CD4-positive, alpha-beta memory T cell (primary cell): ENCODE data around the gene OTUB2. TPM values are rescaled to one million over a fixed set of nuclear protein-coding genes. Genes with fewer than 3 reads are reported as not detected.

Experiments
- CTCF ChIA-PET: fragments of 350-600 bp; sonication (Branson Sonifier 250); formaldehyde crosslinking; loops from one replicate; lab custom pipeline; 2021; ENCODE audit warnings: inconsistent platforms; ENCODE audit not compliant: partially characterized antibody; lab: Charles Lee
- POLR2A ChIA-PET: fragments of 350-600 bp; sonication (Branson Sonifier 250); formaldehyde crosslinking; loops from one replicate; lab custom pipeline; 2021; ENCODE audit not compliant: partially characterized antibody; lab: Charles Lee
- DNase-seq, 5 donors: peaks; one replicate each; pipeline versions ENCODE4 v3.0.0 to v3.0.0-alpha.2; 2020 to 2022; ENCODE audit warnings: mixed read lengths in 1 of 5
- H3K27ac ChIP-seq: one replicate; pipeline ENCODE4 v1.7.0; 2013; ENCODE audit warnings: low read depth, low read length
- H3K27me3 ChIP-seq: 2 replicates; pipeline ENCODE4 v1.7.0; 2013; ENCODE audit warnings: mild to moderate bottlenecking, low read length, moderate library complexity; ENCODE audit not compliant: insufficient read depth
- H3K36me3 ChIP-seq: 2 replicates; pipeline ENCODE4 v1.7.0; 2013; ENCODE audit warnings: mild to moderate bottlenecking, low read length, moderate library complexity; ENCODE audit not compliant: insufficient read depth
- H3K4me1 ChIP-seq: 2 replicates; pipeline ENCODE4 v1.7.0; 2013; ENCODE audit warnings: mild to moderate bottlenecking, low read length, moderate library complexity; ENCODE audit not compliant: insufficient read depth
- H3K4me3 ChIP-seq, 2 donors: one replicate each; pipeline ENCODE4 v1.7.0; 2013; ENCODE audit warnings: low read length in 2 of 2, mild to moderate bottlenecking in 1 of 2
- H3K9me3 ChIP-seq, 2 donors: one replicate each; pipeline ENCODE4 v1.7.0; 2013; ENCODE audit warnings: low read length in 2 of 2, control low read depth in 1 of 2; ENCODE audit not compliant: control insufficient read depth in 1 of 2
- H3K27ac Mint-ChIP-seq, 7 donors: one replicate each; pipeline ENCODE4 v1.8.0; 2020 to 2021; ENCODE audit warnings: mixed read lengths in 7 of 7, mild to moderate bottlenecking in 6 of 7, inconsistent platforms in 3 of 7, moderate library complexity in 3 of 7
- H3K27me3 Mint-ChIP-seq, 2 donors: one replicate each; pipeline ENCODE4 v1.8.0; 2020 to 2021; ENCODE audit warnings: mixed read lengths in 2 of 2
- H3K36me3 Mint-ChIP-seq, 2 donors: one replicate each; pipeline ENCODE4 v1.8.0; 2020 to 2021; ENCODE audit warnings: mixed read lengths in 2 of 2, inconsistent platforms in 1 of 2, mild to moderate bottlenecking in 1 of 2
- H3K4me1 Mint-ChIP-seq, 4 donors: one replicate each; pipeline ENCODE4 v1.8.0; 2020 to 2021; ENCODE audit warnings: mixed read lengths in 4 of 4, mild to moderate bottlenecking in 1 of 4
- H3K4me3 Mint-ChIP-seq, 8 donors: one replicate each; pipeline ENCODE4 v1.8.0; 2020 to 2021; ENCODE audit warnings: mixed read lengths in 8 of 8, mild to moderate bottlenecking in 7 of 8, moderate library complexity in 6 of 8, inconsistent platforms in 3 of 8
- H3K9me3 Mint-ChIP-seq, 8 donors: one replicate each; pipeline ENCODE4 v1.8.0; 2020 to 2021; ENCODE audit warnings: mixed read lengths in 8 of 8, mild to moderate bottlenecking in 5 of 8, inconsistent platforms in 3 of 8, moderate library complexity in 1 of 8
- intact Hi-C: fragments of 100-400 bp; cut with micrococcal nuclease; formaldehyde crosslinking; loops from one replicate; pipeline ENCODE4 v1.15.1; 2023
- polyA plus RNA-seq, 2 donors: library from polyadenylated mRNA; unstranded; fragments of 300-500 nt; fragmentation: Illumina TruSeq; gene quantifications; one replicate each; pipeline ENCODE4 v1.2.3, GENCODE V29; 2021
- total RNA-seq, 2 experiments: library from RNA; stranded (reverse); gene quantifications; one replicate each; pipeline ENCODE4 v1.2.3, GENCODE V29; 2021

Gene OTUB2
- total and polyA plus RNA-seq, 4 experiments from 2014 or later = 0.19 to 1.1 (median 0.54) TPM

DNA sequence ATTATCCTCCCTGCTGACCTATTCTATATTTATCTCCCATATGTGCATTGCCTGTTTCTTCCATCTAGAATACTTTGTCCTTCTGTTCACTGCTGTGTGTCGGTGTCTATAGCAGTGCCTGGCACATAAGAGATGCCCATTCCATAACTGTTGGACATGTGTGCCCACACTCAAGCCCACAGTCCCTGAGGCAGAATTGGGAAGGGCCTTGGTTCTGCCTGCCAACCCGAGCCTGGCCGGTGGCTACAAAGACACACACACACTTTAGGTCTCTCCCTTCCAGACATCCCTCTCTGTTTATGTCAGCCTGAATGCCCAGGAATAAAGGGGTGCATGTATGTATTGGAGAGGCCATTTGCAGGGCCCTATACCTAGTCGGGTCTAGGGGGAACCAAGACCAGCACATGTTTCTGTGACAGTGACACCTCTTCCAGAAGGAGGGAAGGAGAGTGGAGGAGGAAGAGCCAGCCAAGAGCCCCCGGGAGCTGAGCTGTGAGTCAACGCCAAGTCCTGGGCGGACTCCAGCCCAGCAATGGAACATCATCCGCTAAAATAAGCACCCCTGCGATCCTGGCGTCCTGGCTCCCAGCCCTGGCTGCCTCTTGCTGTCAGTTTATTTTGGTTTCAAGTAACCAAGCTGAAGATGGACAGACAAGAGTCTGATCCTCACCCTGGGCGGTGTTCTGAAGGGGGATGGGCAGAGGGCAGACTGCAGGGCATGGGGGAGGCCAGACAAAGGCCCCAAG lies 45.5 kb upstream of the OTUB2 start:
- Mint-ChIP-seq H3K36me3 (peaks cover 6 to 7% of the 10 kb centered on the region in 2 donors), H3K27me3 (no peaks in the 10 kb centered on the region), H3K9me3 (peaks cover 3 to 22% (median 14%) of the 10 kb centered on the region in 8 donors), H3K27ac (peak overlapping the region in 1 of 7 donors; percentile 28), H3K4me3 (no peak overlapping the region), H3K4me1 (peaks cover 38 to 54% (median 42%) of the 10 kb centered on the region in 4 donors)
- H3K9me3 ChIP-seq = peaks cover 3 to 10% of the 10 kb centered on the region in 2 donors
- no peak overlapping the region for H3K4me3 ChIP-seq
- ChIA-PET POLR2A (interaction anchor here (0.9 to 18.4 kb wide), 2 partner anchors 11 to 22 kb away, joined by 4 to 469 read pairs; no protein-coding TSS in a partner anchor), CTCF (interaction anchor here (4.1 to 39.2 kb wide), 3 partner anchors 9 to 31 kb away, joined by 30 to 1377 read pairs (median 32); no protein-coding TSS in a partner anchor)
- intact Hi-C loops = no loop called here
- peaks cover 53% of the 10 kb centered on the region for H3K4me1 ChIP-seq
- no peaks in the 10 kb centered on the region for H3K27me3 ChIP-seq
- H3K27ac ChIP-seq = no peak overlapping the region
- no peaks in the 10 kb centered on the region for H3K36me3 ChIP-seq
- DNase-seq = no peak

DNA sequence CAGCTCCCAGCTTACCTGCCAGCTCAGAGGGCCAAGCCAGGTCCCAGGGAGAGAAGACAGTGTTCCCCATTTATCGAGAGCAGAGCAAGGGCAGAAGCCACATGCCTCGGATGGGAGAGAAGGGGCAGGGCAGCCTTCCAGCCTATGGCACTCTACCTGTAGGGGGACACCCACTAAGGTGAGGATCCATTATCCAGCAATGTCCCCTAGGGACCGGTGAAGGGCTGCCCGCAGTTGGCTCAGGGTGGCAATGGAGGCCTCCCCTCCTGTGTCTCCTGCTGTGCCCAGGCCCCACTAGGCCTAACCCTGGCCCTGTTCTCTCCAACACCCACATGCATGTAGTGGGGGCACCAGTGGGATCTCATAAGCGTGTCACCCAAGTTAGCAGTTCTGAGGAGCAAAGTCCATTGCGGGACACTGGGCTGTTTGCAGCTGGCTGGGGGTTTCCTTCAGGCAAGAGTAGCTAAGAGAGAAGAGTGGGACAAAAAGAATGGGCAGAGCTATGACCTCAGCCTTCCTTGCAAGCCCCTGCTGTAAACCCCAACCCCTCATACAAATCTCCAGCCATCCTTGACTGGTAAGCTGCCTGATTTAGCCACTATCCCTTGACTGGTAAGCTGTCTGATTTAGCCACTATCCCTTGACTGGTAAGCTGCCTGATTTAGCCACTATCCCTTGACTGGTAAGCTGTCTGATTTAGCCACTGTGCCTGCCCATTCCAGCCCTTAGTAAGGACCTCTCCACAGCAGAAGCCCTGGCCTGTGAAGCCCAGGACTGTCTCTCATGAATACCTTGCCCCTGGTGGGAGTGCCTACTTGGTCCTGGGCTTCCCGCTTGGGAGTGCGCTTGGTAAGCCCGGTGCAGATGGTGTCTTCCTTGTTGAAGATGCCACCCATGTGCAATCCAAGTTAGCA lies 44.6 kb upstream of the OTUB2 start:
- Mint-ChIP-seq H3K36me3 (peaks cover 5 to 6% of the 10 kb centered on the region in 2 donors), H3K4me3 (no peak overlapping the region), H3K4me1 (peaks cover 29 to 47% (median 33%) of the 10 kb centered on the region in 4 donors), H3K27me3 (no peaks in the 10 kb centered on the region), H3K9me3 (peaks cover 3 to 21% (median 13%) of the 10 kb centered on the region in 8 donors), H3K27ac (no peak overlapping the region)
- intact Hi-C loops = no loop called here
- no peak for DNase-seq
- Histone ChIP-seq H3K27ac (no peak overlapping the region), H3K36me3 (no peaks in the 10 kb centered on the region), H3K4me3 (no peak overlapping the region), H3K4me1 (peaks cover 44% of the 10 kb centered on the region), H3K9me3 (peaks cover 3 to 10% of the 10 kb centered on the region in 2 donors), H3K27me3 (no peaks in the 10 kb centered on the region)
- CTCF ChIA-PET = interaction anchor here (1.2 to 39.2 kb wide), 6 partner anchors 10 to 155 kb away, joined by 3 to 1377 read pairs (median 18); no protein-coding TSS in a partner anchor
- POLR2A ChIA-PET = interaction anchor here (0.9 to 18.4 kb wide), 4 partner anchors 10 to 41 kb away, joined by 3 to 469 read pairs (median 6); no protein-coding TSS in a partner anchor

DNA sequence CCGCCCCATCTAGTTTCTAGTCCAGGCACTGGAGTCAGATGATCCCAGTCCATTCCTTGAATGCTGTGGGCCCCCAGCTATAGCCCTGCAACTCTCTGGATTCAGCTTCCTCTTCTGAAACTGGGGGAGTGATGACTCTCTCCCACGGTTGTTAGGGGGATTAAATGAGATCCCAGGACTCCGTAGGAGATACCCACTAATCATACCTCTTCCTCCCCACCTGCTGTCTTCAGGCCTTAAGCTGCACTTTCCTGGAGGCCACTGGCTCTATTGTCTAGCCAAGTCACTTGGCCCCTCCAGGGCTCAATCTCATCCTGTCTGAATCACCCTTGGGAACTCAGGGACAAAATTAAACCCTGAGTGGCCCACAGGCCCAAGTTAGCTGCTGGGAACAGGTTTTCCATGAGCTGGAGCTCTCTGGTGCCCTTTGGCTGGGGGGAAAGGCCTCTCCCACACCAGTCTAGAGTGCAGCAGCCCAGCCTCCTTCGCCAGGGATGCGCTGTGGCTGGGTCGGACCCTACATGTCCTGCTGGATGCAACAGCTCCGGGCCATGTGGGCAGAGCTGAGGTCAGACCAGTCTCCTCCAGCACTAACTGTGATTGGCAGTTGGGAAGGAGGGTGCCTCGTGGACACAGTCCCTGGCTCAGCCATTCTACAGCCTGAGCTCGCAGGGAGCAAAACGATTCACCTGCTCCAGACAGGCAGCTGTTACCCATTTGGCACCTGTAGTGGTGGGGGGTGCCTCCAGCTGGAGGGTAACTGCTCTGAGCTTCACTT lies 43.7 kb upstream of the OTUB2 start:
- CTCF ChIA-PET = interaction anchor here (1.2 to 39.2 kb wide), 7 partner anchors 11 to 154 kb away, joined by 3 to 1377 read pairs (median 7); partner anchors contain the start of gene CCDC197
- Histone ChIP-seq H3K27me3 (no peaks in the 10 kb centered on the region), H3K9me3 (peaks cover 1 to 7% of the 10 kb centered on the region in 2 donors), H3K4me1 (peaks cover 35% of the 10 kb centered on the region), H3K36me3 (no peaks in the 10 kb centered on the region), H3K27ac (no peak overlapping the region), H3K4me3 (no peak overlapping the region)
- H3K9me3 Mint-ChIP-seq = peaks cover 0 to 13% (median 7%) of the 10 kb centered on the region in 8 donors
- intact Hi-C loops = no loop called here
- no peak overlapping the region for H3K4me3 Mint-ChIP-seq
- no peak for DNase-seq
- peaks cover 0 to 5% of the 10 kb centered on the region in 2 donors for H3K36me3 Mint-ChIP-seq
- peaks cover 21 to 38% (median 25%) of the 10 kb centered on the region in 4 donors for H3K4me1 Mint-ChIP-seq
- POLR2A ChIA-PET = interaction anchor here (1.1 to 18.4 kb wide), 5 partner anchors 10 to 43 kb away, joined by 3 to 469 read pairs (median 7); no protein-coding TSS in a partner anchor
- H3K27ac Mint-ChIP-seq = no peak overlapping the region
- no peaks in the 10 kb centered on the region for H3K27me3 Mint-ChIP-seq

DNA sequence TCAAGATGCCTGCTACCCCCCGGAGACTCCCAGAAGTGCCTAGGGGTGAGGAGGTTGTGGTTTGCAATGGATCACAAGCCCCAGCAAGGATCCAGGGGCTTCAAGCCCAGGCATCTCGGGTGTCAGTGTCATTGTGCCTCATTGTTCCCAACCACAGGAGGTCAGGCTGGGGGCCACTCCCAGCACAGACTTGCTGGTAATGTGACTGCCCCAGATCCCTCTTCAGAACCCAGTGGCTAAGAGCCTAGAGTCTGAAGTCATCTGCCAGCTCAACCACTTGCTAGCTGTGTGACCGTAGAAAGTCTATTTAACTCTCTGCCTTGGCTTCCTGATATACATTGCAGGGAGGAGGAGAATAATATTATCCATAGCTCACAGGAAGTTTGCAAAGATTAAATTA lies 42.1 kb upstream of the OTUB2 start:
- Histone ChIP-seq H3K27ac (no peak overlapping the region), H3K9me3 (no peaks in the 10 kb centered on the region), H3K36me3 (no peaks in the 10 kb centered on the region), H3K27me3 (no peaks in the 10 kb centered on the region), H3K4me1 (peaks cover 19% of the 10 kb centered on the region), H3K4me3 (no peak overlapping the region)
- POLR2A ChIA-PET = interaction anchor here (1.6 to 18.4 kb wide), 2 partner anchors 25 to 44 kb away, joined by 7 to 469 read pairs; no protein-coding TSS in a partner anchor
- peaks cover 7 to 22% (median 9%) of the 10 kb centered on the region in 4 donors for H3K4me1 Mint-ChIP-seq
- H3K27me3 Mint-ChIP-seq = no peaks in the 10 kb centered on the region
- DNase-seq = no peak
- no peak overlapping the region for H3K27ac Mint-ChIP-seq
- H3K4me3 Mint-ChIP-seq = no peak overlapping the region
- H3K9me3 Mint-ChIP-seq = no peaks in the 10 kb centered on the region
- no peaks in the 10 kb centered on the region for H3K36me3 Mint-ChIP-seq
- intact Hi-C loops = no loop called here
- CTCF ChIA-PET = interaction anchor here (2.0 to 39.2 kb wide), 4 partner anchors 13 to 35 kb away, joined by 7 to 1377 read pairs (median 31); partner anchors contain the start of gene CCDC197

DNA sequence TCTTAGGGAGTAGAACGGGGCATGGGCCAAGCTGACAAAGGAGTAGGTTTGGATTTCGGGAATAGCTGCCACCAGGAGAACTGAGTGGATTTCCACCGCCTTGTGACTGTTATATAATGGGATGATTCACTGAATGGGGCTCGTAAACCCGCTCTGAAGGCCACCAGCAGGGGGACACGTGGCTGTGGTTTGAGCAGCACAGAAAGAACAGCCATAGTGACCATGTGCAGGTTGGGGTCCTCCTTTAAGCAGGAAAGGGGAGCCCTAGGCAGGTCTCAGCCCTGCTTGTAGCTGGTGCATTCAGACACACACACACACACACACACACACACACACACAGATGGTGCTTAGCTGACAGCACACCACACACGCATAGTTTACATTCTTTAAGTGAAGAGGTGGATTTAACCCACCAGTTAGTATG lies 41.1 kb upstream of the OTUB2 start:
- peaks cover 11% of the 10 kb centered on the region for H3K4me1 ChIP-seq
- H3K9me3 ChIP-seq = no peaks in the 10 kb centered on the region
- Mint-ChIP-seq H3K4me1 (peaks cover 3 to 14% (median 4%) of the 10 kb centered on the region in 4 donors), H3K4me3 (no peak overlapping the region), H3K27ac (no peak overlapping the region), H3K36me3 (no peaks in the 10 kb centered on the region), H3K27me3 (no peaks in the 10 kb centered on the region), H3K9me3 (no peaks in the 10 kb centered on the region)
- ChIA-PET CTCF (interaction anchor here (1.5 to 39.2 kb wide), 3 partner anchors 12 to 36 kb away, joined by 4 to 1377 read pairs (median 30); no protein-coding TSS in a partner anchor), POLR2A (interaction anchor here (0.6 to 18.4 kb wide), 2 partner anchors 14 to 26 kb away, joined by 3 to 469 read pairs; no protein-coding TSS in a partner anchor)
- intact Hi-C loops = no loop called here
- no peak overlapping the region for H3K4me3 ChIP-seq
- H3K27me3 ChIP-seq = no peaks in the 10 kb centered on the region
- no peak overlapping the region for H3K27ac ChIP-seq
- no peaks in the 10 kb centered on the region for H3K36me3 ChIP-seq
- DNase-seq = no peak

DNA sequence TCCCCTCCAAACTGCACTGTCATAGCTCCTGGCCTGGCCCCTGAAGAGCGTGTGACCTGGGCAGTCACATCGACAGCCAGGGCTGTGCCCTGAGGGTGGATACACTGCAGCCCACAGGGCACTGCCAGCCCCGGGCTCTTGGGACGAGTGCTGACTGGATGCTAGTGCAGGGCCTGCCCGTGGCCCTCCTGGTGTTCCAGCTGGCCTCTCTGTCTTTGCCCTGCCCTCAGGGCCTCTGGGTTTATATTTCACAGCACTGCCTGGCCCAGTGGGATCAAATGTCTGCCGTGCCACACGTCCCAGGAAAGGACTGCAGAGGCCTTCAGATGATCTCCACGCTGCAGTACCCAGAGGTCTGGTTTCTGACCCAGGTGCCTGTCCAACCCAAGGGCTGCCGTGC lies 39.2 kb upstream of the OTUB2 start:
- ChIA-PET CTCF (interaction anchor here (0.7 to 39.2 kb wide), 3 partner anchors 19 to 1541 kb away, joined by 3 to 1377 read pairs (median 3); no protein-coding TSS in a partner anchor), POLR2A (no interaction called here)
- intact Hi-C loops = no loop called here
- no peaks in the 10 kb centered on the region for H3K9me3 ChIP-seq
- no peaks in the 10 kb centered on the region for H3K27me3 ChIP-seq
- H3K4me1 ChIP-seq = peaks cover 3% of the 10 kb centered on the region
- no peak for DNase-seq
- peaks cover 0 to 2% (median 0%) of the 10 kb centered on the region in 8 donors for H3K9me3 Mint-ChIP-seq
- no peaks in the 10 kb centered on the region for H3K27me3 Mint-ChIP-seq
- no peak overlapping the region for H3K27ac ChIP-seq
- H3K4me3 ChIP-seq = no peak overlapping the region
- no peaks in the 10 kb centered on the region for H3K36me3 Mint-ChIP-seq
- no peak overlapping the region for H3K4me3 Mint-ChIP-seq
- H3K4me1 Mint-ChIP-seq = peaks cover 0 to 4% (median 0%) of the 10 kb centered on the region in 4 donors
- no peaks in the 10 kb centered on the region for H3K36me3 ChIP-seq
- H3K27ac Mint-ChIP-seq = no peak overlapping the region
